ENCODE results near the gene CIT.

GRCh38 chr12:119682639-119683252 lies 194.4 kb downstream of the CIT start:
- TF ChIP-seq ZBTB21 (tag by site-specific recombination; IDR thresholded peaks at IDR 0.05) (no peak), ZNF600 (tag by site-specific recombination; IDR thresholded peaks at IDR 0.05) (no peak), HOXD13 (CRISPR knock-in tag; IDR thresholded peaks at IDR 0.05; ENCODE audit: borderline replicate concordance) (no peak), SCRT2 (tag by site-specific recombination; IDR thresholded peaks at IDR 0.05) (no peak), TCF7L2 (IDR thresholded peaks at IDR 0.05; ENCODE audit: borderline replicate concordance, low read depth, low read length) (no peak), YY1 (tag by site-specific recombination; IDR thresholded peaks at IDR 0.05) (no peak), ZBTB49 (tag by site-specific recombination; IDR thresholded peaks at IDR 0.05; ENCODE audit: low read depth) (no peak), ZNF335 (tag by site-specific recombination; conservative IDR thresholded peaks at IDR 0.05) (no peak), ZBTB8A (tag by site-specific recombination; IDR thresholded peaks at IDR 0.05) (no peak), ZBTB20 (tag by site-specific recombination; IDR thresholded peaks at IDR 0.05) (no peak), ZSCAN18 (tag by site-specific recombination; IDR thresholded peaks at IDR 0.05) (no peak)
- TF ChIP-seq, protein P1, sequence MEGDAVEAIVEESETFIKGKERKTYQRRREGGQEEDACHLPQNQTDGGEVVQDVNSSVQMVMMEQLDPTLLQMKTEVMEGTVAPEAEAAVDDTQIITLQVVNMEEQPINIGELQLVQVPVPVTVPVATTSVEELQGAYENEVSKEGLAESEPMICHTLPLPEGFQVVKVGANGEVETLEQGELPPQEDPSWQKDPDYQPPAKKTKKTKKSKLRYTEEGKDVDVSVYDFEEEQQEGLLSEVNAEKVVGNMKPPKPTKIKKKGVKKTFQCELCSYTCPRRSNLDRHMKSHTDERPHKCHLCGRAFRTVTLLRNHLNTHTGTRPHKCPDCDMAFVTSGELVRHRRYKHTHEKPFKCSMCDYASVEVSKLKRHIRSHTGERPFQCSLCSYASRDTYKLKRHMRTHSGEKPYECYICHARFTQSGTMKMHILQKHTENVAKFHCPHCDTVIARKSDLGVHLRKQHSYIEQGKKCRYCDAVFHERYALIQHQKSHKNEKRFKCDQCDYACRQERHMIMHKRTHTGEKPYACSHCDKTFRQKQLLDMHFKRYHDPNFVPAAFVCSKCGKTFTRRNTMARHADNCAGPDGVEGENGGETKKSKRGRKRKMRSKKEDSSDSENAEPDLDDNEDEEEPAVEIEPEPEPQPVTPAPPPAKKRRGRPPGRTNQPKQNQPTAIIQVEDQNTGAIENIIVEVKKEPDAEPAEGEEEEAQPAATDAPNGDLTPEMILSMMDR (tag by site-specific recombination; IDR thresholded peaks at IDR 0.05) = no peak
